Muscle of leg (tissue), 11 donors: ENCODE measurements around the gene TCHP. TPM values are rescaled to one million over a fixed set of nuclear protein-coding genes. Genes with fewer than 3 reads are reported as not detected.

Experiments
- DNase-seq: peaks from one replicate; pipeline ENCODE4 v3.0.0; 2013
- H3K27ac ChIP-seq: one replicate; pipeline ENCODE4 v1.5.1; 2013; ENCODE audit warnings: mild to moderate bottlenecking, low read length, control low read depth
- H3K27me3 ChIP-seq: one replicate; pipeline ENCODE4 v1.6.1; 2013; ENCODE audit warnings: low read length; ENCODE audit not compliant: control insufficient read depth, insufficient read depth
- H3K36me3 ChIP-seq: one replicate; pipeline ENCODE4 v1.6.1; 2013; ENCODE audit warnings: low read length; ENCODE audit not compliant: control insufficient read depth, insufficient read depth
- H3K4me1 ChIP-seq: one replicate; pipeline ENCODE4 v1.6.1; 2013; ENCODE audit warnings: low read length; ENCODE audit not compliant: control insufficient read depth, insufficient read depth
- H3K4me3 ChIP-seq: one replicate; pipeline ENCODE4 v1.5.1; 2013; ENCODE audit warnings: low read length, control low read depth
- H3K9me3 ChIP-seq: replicated peaks from 2 replicates; pipeline ENCODE4 v1.6.1; 2013; ENCODE audit warnings: low read depth, low read length; ENCODE audit not compliant: control insufficient read depth
- WGBS: methylation state at CpG from one replicate; pipeline ENCODE4 v1.1.5; 2013; ENCODE audit warnings: missing lambda C conversion rate; ENCODE audit not compliant: insufficient coverage; 5-methylcytosine and 5-hydroxymethylcytosine counted together
- polyA plus RNA-seq, 8 donors: library from polyadenylated mRNA; unstranded; fragments of 120-200 nt; gene quantifications; one replicate each; pipeline versions ENCODE4 v1.2.1 to v1.2.3, GENCODE V29; 2013; ENCODE audit warnings: inconsistent platforms in 1 of 8, low replicate concordance in 1 of 8; ENCODE audit not compliant: insufficient read length in 8 of 8, insufficient read depth in 1 of 8
- total RNA-seq: library from RNA; stranded (reverse); fragments of 120-200 nt; gene quantifications from one replicate; pipeline ENCODE4 v1.2.4, GENCODE V29; 2013

Gene TCHP
- total and polyA plus RNA-seq, 9 donors = 9.9 to 27.0 (median 23.4) TPM

GRCh38 chr12:109863847-109864712, 36.0 kb upstream of the TCHP start:
- H3K27ac ChIP-seq = peak overlapping the region; percentile 17
- no peak overlapping the region for H3K4me3 ChIP-seq
- WGBS = 76% methylated on average over 6 of the region's 9 CpGs

GRCh38 chr12:109864916-109865315, 35.2 kb upstream of the TCHP start:
- no peak overlapping the region for H3K4me3 ChIP-seq
- WGBS = 91% methylated on average over 3 of the region's 3 CpGs
- no peaks in the 10 kb centered on the region for H3K9me3 ChIP-seq
- peaks cover 14% of the 10 kb centered on the region for H3K36me3 ChIP-seq
- H3K27me3 ChIP-seq = no peaks in the 10 kb centered on the region
- peaks cover 17% of the 10 kb centered on the region for H3K4me1 ChIP-seq
- no peak overlapping the region for H3K27ac ChIP-seq
- no peak for DNase-seq

More at GRCh38 chr12:109863847-109864712, 36.0 kb upstream of the TCHP start:
- DNase-seq = no peak
- H3K4me1 ChIP-seq = peaks cover 17% of the 10 kb centered on the region
- no peaks in the 10 kb centered on the region for H3K27me3 ChIP-seq
- no peaks in the 10 kb centered on the region for H3K9me3 ChIP-seq
- peaks cover 14% of the 10 kb centered on the region for H3K36me3 ChIP-seq

- H3K27me3 ChIP-seq = no peaks in the 10 kb centered on the region
- H3K4me1 ChIP-seq = peaks cover 18% of the 10 kb centered on the region
- H3K36me3 ChIP-seq = peaks cover 9% of the 10 kb centered on the region
- H3K9me3 ChIP-seq = no peaks in the 10 kb centered on the region
- H3K4me3 ChIP-seq = no peak overlapping the region
- no peak overlapping the region for H3K27ac ChIP-seq
- WGBS = 66% methylated on average over 4 of the region's 9 CpGs
- no peak for DNase-seq
These were observed 31.7 kb upstream of the TCHP start for GRCh38 chr12:109868182-109869051.

GRCh38 chr12:109870648-109871047, 29.4 kb upstream of the TCHP start:
- H3K36me3 ChIP-seq = peaks cover 9% of the 10 kb centered on the region
- H3K4me3 ChIP-seq = no peak overlapping the region
- no peaks in the 10 kb centered on the region for H3K9me3 ChIP-seq
- no peaks in the 10 kb centered on the region for H3K27me3 ChIP-seq
- peaks cover 7% of the 10 kb centered on the region for H3K4me1 ChIP-seq
- no peak for DNase-seq
- 56% methylated on average over 1 of the region's 2 CpGs for WGBS
- no peak overlapping the region for H3K27ac ChIP-seq

GRCh38 chr12:109871668-109872314, 28.3 kb upstream of the TCHP start:
- WGBS = no CpG with 5 or more reads among the region's 7 CpGs
- peaks cover 7% of the 10 kb centered on the region for H3K4me1 ChIP-seq

GRCh38 chr12:109873653-109874052, 26.4 kb upstream of the TCHP start:
- Histone ChIP-seq H3K27ac (no peak overlapping the region), H3K27me3 (no peaks in the 10 kb centered on the region), H3K9me3 (no peaks in the 10 kb centered on the region), H3K4me3 (no peak overlapping the region), H3K36me3 (peaks cover 12% of the 10 kb centered on the region), H3K4me1 (peaks cover 11% of the 10 kb centered on the region)
- WGBS = 69% methylated on average over 3 of the region's 6 CpGs
- DNase-seq = no peak

More at GRCh38 chr12:109871668-109872314, 28.3 kb upstream of the TCHP start:
- DNase-seq = no peak
- Histone ChIP-seq H3K9me3 (no peaks in the 10 kb centered on the region), H3K27me3 (no peaks in the 10 kb centered on the region), H3K4me3 (no peak overlapping the region), H3K27ac (no peak overlapping the region), H3K36me3 (peaks cover 9% of the 10 kb centered on the region)

GRCh38 chr12:109875572-109876131, 24.4 kb upstream of the TCHP start:
- Histone ChIP-seq H3K27ac (no peak overlapping the region), H3K36me3 (peaks cover 12% of the 10 kb centered on the region), H3K27me3 (no peaks in the 10 kb centered on the region), H3K4me1 (peaks cover 24% of the 10 kb centered on the region), H3K9me3 (no peaks in the 10 kb centered on the region), H3K4me3 (no peak overlapping the region)
- DNase-seq = no peak
- WGBS = 80% methylated on average over 2 of the region's 6 CpGs

- no peaks in the 10 kb centered on the region for H3K27me3 ChIP-seq
- DNase-seq = no peak
- peaks cover 28% of the 10 kb centered on the region for H3K4me1 ChIP-seq
- no peaks in the 10 kb centered on the region for H3K9me3 ChIP-seq
- H3K27ac ChIP-seq = no peak overlapping the region
- no peak overlapping the region for H3K4me3 ChIP-seq
- H3K36me3 ChIP-seq = peaks cover 12% of the 10 kb centered on the region
These were observed 23.7 kb upstream of the TCHP start for GRCh38 chr12:109876406-109876805.

GRCh38 chr12:109877504-109878246, 22.4 kb upstream of the TCHP start:
- Histone ChIP-seq H3K27me3 (no peaks in the 10 kb centered on the region), H3K4me1 (peaks cover 21% of the 10 kb centered on the region), H3K4me3 (no peak overlapping the region), H3K36me3 (peaks cover 4% of the 10 kb centered on the region), H3K9me3 (no peaks in the 10 kb centered on the region), H3K27ac (no peak overlapping the region)
- DNase-seq = peak; percentile 17
- WGBS = 32% methylated on average over 6 of the region's 10 CpGs
